Measurements from ENCODE around the gene WDR20. TPM values are rescaled to one million over a fixed set of nuclear protein-coding genes. Genes with fewer than 3 reads are reported as not detected.
"Not testable (repeated sequence)": the region's sequence is repeated elsewhere in the genome, so short reads cannot be mapped to it uniquely, and the experiment has no call there.

Gene WDR20
- total RNA-seq, 1 donor from 2014 or later = 44.8 TPM

GRCh38 chr14:102162487-102162886 is 22.8 kb downstream of the WDR20 start:
- no peak overlapping the region for H3K4me3 ChIP-seq
- H3K9me3 ChIP-seq = no peaks in the 10 kb centered on the region
- no peaks in the 10 kb centered on the region for H3K27me3 ChIP-seq
- intact Hi-C loops (cut with DNase I) = no loop called here
- peaks cover 0 to 4% of the 10 kb centered on the region in 2 donors for H3K36me3 ChIP-seq
- DNase-seq (ENCODE audit: low spot score in 2 of 2) = no peak
- TF ChIP-seq CTCF (IDR thresholded peaks at IDR 0.05) = no peak
- no peak overlapping the region for H3K27ac ChIP-seq
- no peaks in the 10 kb centered on the region for H3K4me1 ChIP-seq

- Histone ChIP-seq H3K36me3 (peaks cover 0 to 7% of the 10 kb centered on the region in 2 donors), H3K27me3 (no peaks in the 10 kb centered on the region), H3K4me3 (no peak overlapping the region), H3K4me1 (no peaks in the 10 kb centered on the region), H3K27ac (no peak overlapping the region), H3K9me3 (no peaks in the 10 kb centered on the region)
- no peak for TF ChIP-seq CTCF (IDR thresholded peaks at IDR 0.05)
- intact Hi-C loops (cut with DNase I) = no loop called here
- no peak for DNase-seq (ENCODE audit: low spot score in 2 of 2)
Measured at GRCh38 chr14:102164241-102164641, 24.5 kb downstream of the WDR20 start.

GRCh38 chr14:102164965-102165364 is 25.3 kb downstream of the WDR20 start:
- Histone ChIP-seq H3K4me3 (no peak overlapping the region), H3K4me1 (no peaks in the 10 kb centered on the region), H3K36me3 (peaks cover 0 to 7% of the 10 kb centered on the region in 2 donors), H3K9me3 (no peaks in the 10 kb centered on the region), H3K27me3 (no peaks in the 10 kb centered on the region), H3K27ac (no peak overlapping the region)
- DNase-seq (ENCODE audit: low spot score in 2 of 2) = no peak
- intact Hi-C loops (cut with DNase I) = no loop called here
- no peak for TF ChIP-seq CTCF (IDR thresholded peaks at IDR 0.05)

- H3K27me3 ChIP-seq = no peaks in the 10 kb centered on the region
- no peak for DNase-seq (ENCODE audit: low spot score in 2 of 2)
- peaks cover 0 to 7% of the 10 kb centered on the region in 2 donors for H3K36me3 ChIP-seq
- TF ChIP-seq CTCF (IDR thresholded peaks at IDR 0.05) = no peak
- intact Hi-C loops (cut with DNase I) = no loop called here
- no peak overlapping the region for H3K4me3 ChIP-seq
- H3K4me1 ChIP-seq = no peaks in the 10 kb centered on the region
- H3K27ac ChIP-seq = no peak overlapping the region
- H3K9me3 ChIP-seq = no peaks in the 10 kb centered on the region
Measured at GRCh38 chr14:102170061-102170460, 30.4 kb downstream of the WDR20 start.

- DNase-seq (ENCODE audit: low spot score in 2 of 2) = no peak
- intact Hi-C loops (cut with DNase I) = no loop called here
Measured at GRCh38 chr14:102171173-102172020, 31.7 kb downstream of the WDR20 start.

GRCh38 chr14:102172021-102172272 is 32.2 kb downstream of the WDR20 start:
- DNase-seq (ENCODE audit: low spot score in 2 of 2); H3K27ac ChIP-seq; H3K9me3 ChIP-seq; intact Hi-C loops (cut with DNase I); H3K4me1 ChIP-seq; H3K36me3 ChIP-seq; H3K4me3 ChIP-seq; H3K27me3 ChIP-seq: not testable (repeated sequence)

More at GRCh38 chr14:102171173-102172020, 31.7 kb downstream of the WDR20 start:
- Histone ChIP-seq H3K4me3 (no peak overlapping the region), H3K27me3 (no peaks in the 10 kb centered on the region), H3K4me1 (no peaks in the 10 kb centered on the region), H3K36me3 (peaks cover 0 to 7% of the 10 kb centered on the region in 2 donors), H3K27ac (no peak overlapping the region), H3K9me3 (no peaks in the 10 kb centered on the region)
- TF ChIP-seq CTCF (IDR thresholded peaks at IDR 0.05) = no peak

GRCh38 chr14:102172721-102173120 is 33.0 kb downstream of the WDR20 start:
- intact Hi-C loops (cut with DNase I); H3K27me3 ChIP-seq; H3K4me3 ChIP-seq: not testable (repeated sequence)

More at GRCh38 chr14:102172721-102173120, 33.0 kb downstream of the WDR20 start:
- DNase-seq (ENCODE audit: low spot score in 2 of 2); H3K27ac ChIP-seq; H3K36me3 ChIP-seq; H3K4me1 ChIP-seq; H3K9me3 ChIP-seq: not testable (repeated sequence)
